ENCODE data around the gene CHRNB2. TPM values are rescaled to one million over a fixed set of nuclear protein-coding genes. Genes with fewer than 3 reads are reported as not detected.

CHRNB2 gene
- total and polyA plus RNA-seq, 9 of the 15 experiments (the other 6 are each of a cell fraction or from before 2014, with no cell fraction given) = 0.01 TPM; not detected in 8

GRCh38 chr1:154607609-154608396 lies 40.2 kb downstream of the CHRNB2 start, which contains the start of gene ADAR (continued):
- TF ChIP-seq ZNF511 (CRISPR knock-in tag; IDR thresholded peaks at IDR 0.05) (no peak), SNAPC5 (CRISPR knock-in tag; IDR thresholded peaks at IDR 0.05) (no peak), EWSR1 (IDR thresholded peaks at IDR 0.05; ENCODE audit: borderline replicate concordance, low read depth, partially characterized antibody) (no peak), NONO (IDR thresholded peaks at IDR 0.05; ENCODE audit: low read depth in 2 of 2, low read length in 1 of 2) (peak in 1 of 2 experiments; percentile 75; a peak in 1 of 4 replicates), ZNF408 (CRISPR knock-in tag; IDR thresholded peaks at IDR 0.05; ENCODE audit: low read depth) (no peak), CGGBP1 (CRISPR knock-in tag; IDR thresholded peaks at IDR 0.05) (no peak), ZNF449 (CRISPR knock-in tag; IDR thresholded peaks at IDR 0.05) (no peak), TEAD1 (CRISPR knock-in tag; IDR thresholded peaks at IDR 0.05) (peak in 1 of 2 experiments; percentile 66; a peak in 1 of 4 replicates), ZNF41 (CRISPR knock-in tag; conservative IDR thresholded peaks at IDR 0.05) (no peak), FOXA1 (IDR thresholded peaks at IDR 0.05; ENCODE audit: borderline replicate concordance) (no peak), POLR2G (IDR thresholded peaks at IDR 0.05; ENCODE audit: low read depth, low read length) (peak; percentile 79), DPF2 (IDR thresholded peaks at IDR 0.05) (peak; percentile 17; the same call in 1 of the 2 replicates), ZNF695 (CRISPR knock-in tag; IDR thresholded peaks at IDR 0.05) (no peak), NR0B1 (IDR thresholded peaks at IDR 0.05; ENCODE audit: partially characterized antibody) (no peak), WHSC1 (IDR thresholded peaks at IDR 0.05; ENCODE audit: low read length) (no peak), ZKSCAN3 (CRISPR knock-in tag; IDR thresholded peaks at IDR 0.05) (no peak), SNRNP70 (optimal IDR thresholded peaks at IDR 0.05; ENCODE audit: low read depth, low read length) (no peak), TARDBP (IDR thresholded peaks at IDR 0.05) (no peak), NR3C1 (CRISPR knock-in tag; IDR thresholded peaks at IDR 0.05) (peak; percentile 47; the same call in 1 of the 2 replicates)
